Left cardiac atrium (tissue), 4 donors: Measurements from ENCODE around the gene PDCD1. TPM values are rescaled to one million over a fixed set of nuclear protein-coding genes. Genes with fewer than 3 reads are reported as not detected.

Experiments used
- ATAC-seq, 2 donors: fragments of 200-7000 bp; cut with Tn5 transposase; one replicate each; pipeline ENCODE4 v1.9.1; 2020; ENCODE audit warnings: mild to moderate bottlenecking in 2 of 2, moderate library complexity in 2 of 2
- DNase-seq: peaks from one replicate; pipeline ENCODE4 v3.0.0-alpha.2; 2020
- intact Hi-C, 2 donors: fragments of 100-400 bp; cut with DNase I; formaldehyde crosslinking; loops; one replicate each; pipeline versions ENCODE4 v1.14.1 to v1.15.1; 2022 to 2023
- total RNA-seq, 2 donors: library from RNA; stranded (reverse); fragmentation: NEBNext Ultra II Directional; extraction: Animal tissue kit (Norgen Biotek cat#: 25700); gene quantifications; one replicate each; pipeline ENCODE4 v1.2.1, GENCODE V29; 2021
- donor health status: DM: no; HTN: yes; CAD: no.
- donor health status: DM: no; HTN: yes; CAD: no; lungs with severe emphysema.
- donor health status: DM: yes; HTN: yes; CAD: no.
- donor health status: Dilated cardiomyopathy.

Gene PDCD1
- total RNA-seq, 2 donors from 2014 or later: 1.2 to 1.5 TPM

DNA sequence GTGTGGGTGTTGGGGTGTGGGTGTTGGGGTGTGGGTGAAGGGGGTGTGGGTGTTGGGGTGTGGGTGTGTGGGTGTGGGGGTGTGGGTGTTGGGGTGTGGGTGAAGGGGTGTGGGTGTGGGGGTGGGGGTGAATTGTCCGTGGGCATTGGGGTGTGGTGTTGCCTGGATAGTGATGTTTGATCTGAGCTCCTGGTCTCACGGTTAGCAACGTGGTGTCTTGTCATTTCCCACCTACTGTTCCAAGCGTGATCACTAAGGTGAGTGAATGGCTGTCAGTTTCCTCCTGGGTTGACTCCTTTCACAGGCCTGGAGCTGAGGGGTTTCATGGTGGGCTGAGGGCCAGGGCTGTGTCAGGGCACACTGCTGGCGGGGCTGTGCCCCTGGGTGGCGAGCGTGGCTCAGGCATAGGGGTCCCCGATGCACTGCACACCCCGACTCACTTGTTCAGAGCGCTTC is 38.1 kb upstream of the PDCD1 start:
- DNase-seq: peak; percentile 6
- intact Hi-C loops: no loop called here
- ATAC-seq: no peak

- peak in 1 of 2 donors; percentile 17 for ATAC-seq
- peak; percentile 33 for DNase-seq
- intact Hi-C loops: no loop called here
These were observed 37.3 kb upstream of the PDCD1 start for GRCh38 chr2:241895712-241896641.

DNA sequence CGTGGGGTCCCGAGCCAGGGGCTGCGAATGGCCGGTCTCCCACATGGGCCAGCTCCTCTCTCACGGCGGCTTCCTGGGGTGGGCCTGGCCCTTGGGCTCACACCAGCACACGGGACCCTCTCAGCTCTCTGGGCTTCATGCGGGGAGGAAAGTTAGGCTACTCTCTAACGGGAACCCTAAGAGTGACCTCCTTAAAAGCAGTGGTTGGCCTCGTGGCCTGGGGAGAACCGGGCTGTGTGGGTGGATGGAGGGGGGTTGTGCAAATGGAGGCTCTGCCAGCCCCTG is 36.7 kb upstream of the PDCD1 start:
- DNase-seq: no peak

DNA sequence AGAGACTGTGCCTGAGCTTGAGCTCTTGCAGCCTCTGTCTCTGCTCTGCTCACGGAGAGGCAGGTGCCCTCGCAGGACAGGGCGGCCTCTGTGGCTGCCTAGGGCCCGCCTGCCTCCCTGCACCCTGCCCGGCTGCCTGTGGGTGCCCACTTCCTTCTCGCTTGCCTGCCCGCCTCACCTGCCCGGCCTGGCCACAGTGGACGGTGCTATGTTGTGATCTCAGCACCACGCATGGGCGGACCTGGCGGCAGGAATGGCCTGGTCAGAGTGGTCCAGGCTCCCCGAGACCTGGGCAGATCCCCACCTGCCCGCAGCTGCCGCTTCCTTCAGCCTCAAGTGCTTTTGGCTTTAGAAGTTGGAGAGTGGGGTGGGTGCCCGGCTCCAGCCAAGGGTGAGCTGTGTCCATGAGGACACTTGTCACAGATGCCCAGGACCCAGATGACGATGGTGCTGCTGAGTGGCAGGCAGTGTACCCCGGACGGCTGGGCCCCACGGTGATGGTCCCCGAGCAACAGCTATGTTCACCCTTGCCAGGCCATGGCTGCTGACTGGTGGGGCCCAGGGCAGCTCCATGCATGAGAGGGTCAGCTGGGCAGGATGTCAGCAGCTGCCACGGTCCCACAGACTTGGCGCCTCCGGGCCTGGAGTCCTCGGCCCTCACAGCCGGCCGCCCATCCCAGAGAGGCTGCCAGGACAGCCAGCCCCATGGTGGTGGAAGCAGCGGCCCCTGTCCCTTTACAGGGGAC is 36.2 kb upstream of the PDCD1 start:
- ATAC-seq: no peak
- peak; percentile 28 for DNase-seq
- intact Hi-C loops: no loop called here

More for the DNA sequence above, 36.7 kb upstream of the PDCD1 start:
- intact Hi-C loops: no loop called here
- ATAC-seq: no peak

- ATAC-seq (no peak), DNase-seq (peak; percentile 16)
- intact Hi-C loops: no loop called here
These were observed 35.5 kb upstream of the PDCD1 start for GRCh38 chr2:241894056-241894641.

DNA sequence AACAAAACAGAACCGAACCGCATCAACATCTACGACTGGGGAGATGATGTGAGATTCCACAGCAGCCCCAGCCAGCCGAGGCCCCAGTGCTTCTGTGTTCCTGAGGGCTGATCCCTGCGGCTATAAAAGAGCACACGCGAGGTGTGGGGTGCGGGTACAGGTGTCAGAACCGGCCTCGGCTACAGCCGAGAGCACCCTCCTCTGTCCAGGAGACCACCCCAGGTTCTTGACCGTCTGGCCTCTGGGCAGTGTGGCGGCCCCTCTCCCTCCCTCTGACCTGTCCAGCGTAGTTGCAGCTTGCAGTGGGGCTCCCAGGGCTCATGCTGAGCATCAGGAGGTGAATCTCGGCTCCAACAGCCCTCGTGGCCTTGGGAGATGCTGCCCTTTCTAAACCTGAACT is 34.6 kb upstream of the PDCD1 start:
- no peak for ATAC-seq
- intact Hi-C loops: no loop called here
- peak; percentile 13 for DNase-seq

GRCh38 chr2:241892299-241893137 is 33.8 kb upstream of the PDCD1 start:
- peak in 1 of 2 donors; percentile 61 for ATAC-seq
- intact Hi-C loops: no loop called here
- peak; percentile 22 for DNase-seq

GRCh38 chr2:241891988-241892298 is 33.2 kb upstream of the PDCD1 start:
- intact Hi-C loops: no loop called here
- DNase-seq (no peak), ATAC-seq (no peak)

DNA sequence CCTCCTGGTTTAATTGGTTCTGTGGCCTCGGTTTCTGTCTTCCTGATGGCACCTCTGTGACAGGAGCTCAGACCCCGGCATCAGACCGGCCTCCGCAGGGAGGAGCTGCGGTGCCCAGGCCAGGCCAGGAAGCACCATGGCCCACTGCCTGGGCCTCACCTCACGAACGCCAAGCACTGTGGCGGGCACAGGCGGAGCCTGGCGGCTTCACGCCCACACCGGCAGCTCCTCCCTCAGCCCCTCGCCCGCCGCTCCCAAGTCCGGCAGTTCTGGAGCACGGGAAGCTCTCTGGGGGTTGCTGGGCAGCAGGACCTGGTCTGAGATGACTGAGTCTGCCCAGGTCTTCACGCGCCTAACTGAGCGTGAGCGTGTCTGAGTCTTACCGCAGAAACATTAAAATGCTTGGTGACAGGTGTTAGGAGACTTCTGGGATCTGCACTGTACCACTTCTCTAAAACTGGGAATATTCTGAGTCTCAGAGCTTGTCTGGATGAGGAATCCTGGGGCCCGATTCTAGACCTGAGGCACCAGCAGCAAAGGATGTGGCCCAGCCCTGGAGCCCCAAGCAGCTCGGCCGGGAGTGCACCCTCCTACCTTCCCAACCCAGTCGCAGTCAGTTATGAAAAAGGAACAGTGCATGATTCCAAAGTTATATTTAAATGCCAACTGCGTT is 32.8 kb upstream of the PDCD1 start:
- ATAC-seq: no peak

DNA sequence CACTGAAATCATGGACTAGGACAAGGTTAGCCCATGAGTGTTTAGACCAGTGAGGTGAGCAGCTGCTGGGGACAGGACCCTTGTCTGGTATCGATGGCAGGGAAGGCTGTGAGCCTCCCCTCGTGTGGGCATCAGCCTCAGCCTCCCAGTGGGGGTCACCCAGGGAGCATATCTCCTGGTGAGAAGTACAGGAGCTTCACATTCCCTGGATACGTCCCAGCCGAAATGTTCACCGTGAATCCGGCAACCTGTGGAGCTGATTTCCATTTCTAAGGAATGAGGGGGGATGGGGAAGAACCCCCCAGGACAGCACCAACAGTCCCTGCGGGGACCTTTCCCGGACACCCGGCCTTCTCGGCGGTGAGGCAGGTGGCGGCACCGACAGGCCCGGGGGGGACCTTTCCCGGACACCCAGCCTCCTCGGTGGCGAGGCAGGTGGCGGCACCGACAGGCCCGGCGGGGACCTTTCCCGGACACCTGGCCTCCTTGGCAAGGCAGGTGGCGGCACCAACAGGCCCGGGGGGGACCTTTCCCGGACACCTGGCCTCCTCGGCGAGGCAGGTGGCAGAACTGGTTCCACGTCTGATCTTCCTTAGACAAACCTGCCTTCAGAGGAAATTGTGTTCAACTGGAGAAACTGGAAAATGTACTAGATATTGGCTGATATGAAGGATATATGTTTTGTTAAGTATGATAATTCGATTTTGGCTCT is 32.0 kb upstream of the PDCD1 start:
- intact Hi-C loops: no loop called here
- ATAC-seq (no peak), DNase-seq (peak; percentile 7)

More for the DNA sequence above, 32.8 kb upstream of the PDCD1 start:
- DNase-seq: peak; percentile 3
- intact Hi-C loops: no loop called here

DNA sequence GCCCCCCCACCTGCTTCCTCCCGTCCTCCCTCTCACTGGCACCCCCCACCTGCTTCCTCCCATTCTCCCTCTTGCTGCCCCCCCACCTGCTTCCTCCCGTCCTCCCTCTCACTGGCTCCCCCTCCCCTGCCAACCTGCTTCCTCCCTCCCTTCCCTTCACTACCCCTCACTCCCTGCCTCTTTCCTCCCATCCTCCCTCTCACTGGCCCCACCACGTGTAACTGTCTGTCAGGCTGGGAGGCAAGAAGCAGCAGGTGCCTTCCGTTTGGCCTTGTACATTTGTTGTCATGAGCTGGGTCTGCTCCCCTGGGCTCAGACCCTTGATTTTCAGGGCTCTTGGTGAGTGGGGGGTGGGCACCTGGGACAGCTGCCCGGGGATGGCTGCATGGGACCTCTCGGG is 29.9 kb upstream of the PDCD1 start:
- ATAC-seq: no peak
- intact Hi-C loops: no loop called here
- no peak for DNase-seq

GRCh38 chr2:241887806-241888522 is 29.3 kb upstream of the PDCD1 start:
- intact Hi-C loops: no loop called here
- ATAC-seq (no peak), DNase-seq (peak; percentile 16)

DNA sequence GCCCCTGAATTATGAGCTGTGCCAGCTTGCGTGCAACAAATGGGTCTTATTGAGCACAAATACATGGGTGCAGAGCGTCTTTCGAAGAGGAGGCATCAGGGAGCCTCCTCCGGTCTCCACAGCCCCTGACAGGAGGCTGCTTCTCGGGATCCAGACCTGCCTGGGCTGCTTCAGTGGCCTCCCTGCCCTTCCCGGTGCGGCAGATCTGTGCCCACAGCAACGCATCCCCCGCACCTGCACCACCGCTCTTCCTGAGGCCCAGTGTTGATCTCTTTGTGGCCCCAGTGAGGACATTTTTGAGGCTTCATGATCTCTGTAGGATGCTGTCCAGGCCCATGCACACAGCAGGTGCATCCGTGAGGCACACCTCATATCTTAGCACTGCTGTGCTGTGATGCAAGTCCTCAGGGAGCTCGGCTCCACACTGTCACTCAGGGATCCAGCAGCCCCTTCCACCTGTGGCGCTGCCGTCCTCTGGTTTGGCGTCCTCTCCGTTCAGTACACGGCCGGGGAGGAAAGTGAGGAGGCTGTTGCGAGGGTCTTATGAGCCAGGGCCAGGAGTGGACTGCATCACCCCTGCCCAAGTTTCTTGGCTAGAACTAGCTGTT is 28.2 kb upstream of the PDCD1 start:
- DNase-seq: no peak
- no peak for ATAC-seq
- intact Hi-C loops: no loop called here

DNA sequence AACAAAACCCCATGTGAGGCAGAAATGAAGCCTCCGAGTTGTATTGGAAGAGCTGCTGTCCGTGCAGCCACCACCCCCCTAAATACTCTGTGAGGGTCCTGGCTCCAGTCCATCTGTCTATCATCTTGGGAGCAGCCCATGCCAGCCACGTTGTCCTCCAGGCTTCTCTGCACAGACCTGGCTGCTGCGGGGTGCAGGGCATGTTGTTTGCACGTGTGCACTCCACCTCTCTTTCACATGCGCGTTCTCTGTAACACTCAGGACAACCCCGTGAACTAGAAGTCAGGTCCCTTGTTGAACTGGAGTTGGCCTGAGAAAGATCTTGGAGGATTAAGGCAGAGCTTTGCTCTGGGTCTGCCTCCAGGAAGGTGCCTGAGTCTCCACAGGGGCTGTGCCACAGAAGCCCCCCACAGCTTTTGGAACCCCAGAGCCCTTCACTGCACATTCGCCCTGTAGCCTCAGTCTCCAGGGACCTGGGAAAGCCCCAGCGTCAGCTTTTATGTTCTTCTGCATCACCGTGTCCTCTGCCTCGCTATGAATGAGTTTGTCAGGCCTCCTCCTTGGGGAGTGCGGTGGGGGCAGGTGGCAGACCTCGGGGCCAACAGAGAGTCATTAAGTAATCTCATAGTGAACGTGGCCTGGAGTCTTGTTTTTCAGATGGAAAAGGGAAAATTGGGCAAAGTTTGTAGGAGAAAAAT is 27.4 kb upstream of the PDCD1 start:
- no peak for ATAC-seq
- no peak for DNase-seq
- intact Hi-C loops: no loop called here

GRCh38 chr2:241885291-241885945 is 26.7 kb upstream of the PDCD1 start:
- DNase-seq: no peak

GRCh38 chr2:241884951-241885290 is 26.2 kb upstream of the PDCD1 start:
- ATAC-seq: no peak
- intact Hi-C loops: no loop called here

More at GRCh38 chr2:241885291-241885945, 26.7 kb upstream of the PDCD1 start:
- no peak for ATAC-seq
- intact Hi-C loops: no loop called here

More at GRCh38 chr2:241884951-241885290, 26.2 kb upstream of the PDCD1 start:
- DNase-seq: no peak
